ENCODE data around the gene NFATC2.
A peak's percentile ranks its signal among the peaks of the same experiment; 100 is the strongest.

Gene NFATC2

GRCh38 chr20:51388227-51388626 is 154.3 kb downstream of the NFATC2 start:
- no peak for TF ChIP-seq CTCF (IDR thresholded peaks at IDR 0.05; ENCODE audit: poor library complexity, severe bottlenecking)
- no peaks in the 10 kb centered on the region for H3K27me3 ChIP-seq (ENCODE audit: insufficient read depth, poor library complexity, severe bottlenecking)
- H3K27ac ChIP-seq (ENCODE audit: poor library complexity, severe bottlenecking): peak overlapping the region; percentile 30
- H3K4me1 ChIP-seq (ENCODE audit: insufficient read depth, poor library complexity, severe bottlenecking): peaks cover 22% of the 10 kb centered on the region
- ATAC-seq (ENCODE audit: low read depth) (peak; percentile 85), DNase-seq (ENCODE audit: low spot score) (peak; percentile 20)
- H3K4me3 ChIP-seq (ENCODE audit: severe bottlenecking): no peak overlapping the region
- no peaks in the 10 kb centered on the region for H3K9me3 ChIP-seq (ENCODE audit: severe bottlenecking)
- no peaks in the 10 kb centered on the region for H3K36me3 ChIP-seq (ENCODE audit: low read depth)

DNA sequence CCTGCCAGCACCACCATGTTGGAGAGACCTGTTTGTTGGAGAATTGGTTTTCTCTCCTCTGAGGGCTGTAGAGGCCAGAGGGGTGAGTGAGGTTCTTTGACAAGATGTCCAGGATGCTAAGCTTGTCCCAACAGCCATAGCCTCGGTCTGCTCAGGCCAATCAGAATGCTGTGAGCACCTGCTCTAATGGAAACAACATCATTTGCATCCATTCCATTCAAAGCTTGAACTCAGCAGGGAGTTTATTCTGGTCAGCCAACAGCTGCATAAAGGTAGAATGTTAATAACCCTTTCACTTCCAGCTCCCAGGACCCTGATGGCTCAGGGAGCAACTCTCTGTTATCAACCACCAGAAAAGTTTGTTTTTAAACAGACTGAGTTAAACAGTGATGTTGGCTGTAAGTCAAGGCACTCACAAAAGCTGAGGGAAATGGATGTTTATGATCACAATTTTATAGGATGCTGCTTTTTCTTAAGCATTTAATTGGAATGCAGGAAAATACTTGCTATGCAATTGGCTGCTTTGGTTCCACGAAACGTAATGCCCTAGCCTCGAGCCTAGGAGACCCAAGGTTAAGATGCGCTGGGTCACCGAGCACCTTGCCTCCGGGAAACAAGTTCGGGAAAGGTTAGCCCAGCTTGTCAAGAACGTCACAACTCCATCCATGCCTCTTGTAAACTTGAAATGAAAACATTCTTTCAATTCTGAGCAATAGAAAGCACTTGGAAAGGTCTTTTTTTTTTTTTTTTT is 155.2 kb downstream of the NFATC2 start:
- ATAC-seq (ENCODE audit: low read depth) (no peak), DNase-seq (ENCODE audit: low spot score) (peak; percentile 53)
- peaks cover 28% of the 10 kb centered on the region for H3K4me1 ChIP-seq (ENCODE audit: insufficient read depth, poor library complexity, severe bottlenecking)
- no peaks in the 10 kb centered on the region for H3K9me3 ChIP-seq (ENCODE audit: severe bottlenecking)
- H3K4me3 ChIP-seq (ENCODE audit: severe bottlenecking): no peak overlapping the region
- no peaks in the 10 kb centered on the region for H3K36me3 ChIP-seq (ENCODE audit: low read depth)
- H3K27me3 ChIP-seq (ENCODE audit: insufficient read depth, poor library complexity, severe bottlenecking): no peaks in the 10 kb centered on the region
- no peak for TF ChIP-seq CTCF (IDR thresholded peaks at IDR 0.05; ENCODE audit: poor library complexity, severe bottlenecking)
- peak overlapping the region; percentile 30 for H3K27ac ChIP-seq (ENCODE audit: poor library complexity, severe bottlenecking)

- H3K4me1 ChIP-seq (ENCODE audit: insufficient read depth, poor library complexity, severe bottlenecking): peaks cover 28% of the 10 kb centered on the region
- no peak overlapping the region for H3K4me3 ChIP-seq (ENCODE audit: severe bottlenecking)
- no peak for TF ChIP-seq CTCF (IDR thresholded peaks at IDR 0.05; ENCODE audit: poor library complexity, severe bottlenecking)
- H3K27ac ChIP-seq (ENCODE audit: poor library complexity, severe bottlenecking): no peak overlapping the region
- no peaks in the 10 kb centered on the region for H3K9me3 ChIP-seq (ENCODE audit: severe bottlenecking)
- H3K27me3 ChIP-seq (ENCODE audit: insufficient read depth, poor library complexity, severe bottlenecking): no peaks in the 10 kb centered on the region
- H3K36me3 ChIP-seq (ENCODE audit: low read depth): no peaks in the 10 kb centered on the region
- DNase-seq (ENCODE audit: low spot score) (peak; percentile 43), ATAC-seq (ENCODE audit: low read depth) (no peak)
Measured at GRCh38 chr20:51386586-51386985, 155.9 kb downstream of the NFATC2 start.

- Histone ChIP-seq H3K9me3 (ENCODE audit: severe bottlenecking) (no peaks in the 10 kb centered on the region), H3K4me1 (ENCODE audit: insufficient read depth, poor library complexity, severe bottlenecking) (peaks cover 28% of the 10 kb centered on the region), H3K36me3 (ENCODE audit: low read depth) (no peaks in the 10 kb centered on the region), H3K4me3 (ENCODE audit: severe bottlenecking) (no peak overlapping the region), H3K27ac (ENCODE audit: poor library complexity, severe bottlenecking) (no peak overlapping the region), H3K27me3 (ENCODE audit: insufficient read depth, poor library complexity, severe bottlenecking) (no peaks in the 10 kb centered on the region)
- peak; percentile 89 for TF ChIP-seq CTCF (IDR thresholded peaks at IDR 0.05; ENCODE audit: poor library complexity, severe bottlenecking)
- ATAC-seq (ENCODE audit: low read depth): peak; percentile 24; the same call in 1 of the 3 replicates
- DNase-seq (ENCODE audit: low spot score): peak; percentile 66
Measured at GRCh38 chr20:51385646-51386530, 156.6 kb downstream of the NFATC2 start.

All from RWPE2 (cell line).